Fibroblast of skin of right quadriceps (primary cell): ENCODE data around the gene FRRS1L.

Experiments
- DNase-seq: peaks from one replicate; pipeline ENCODE4 v3.0.0-alpha.2; 2013

FRRS1L gene

GRCh38 chr9:109166771-109167601 lies at the start of gene FRRS1L:
TSS of gene FRRS1L (minus strand) at chr9:109167249. CDS start at chr9:109167138, 111 bp downstream.
- no peak for DNase-seq

GRCh38 chr9:109214414-109214813 lies 47.4 kb upstream of the FRRS1L start:
- no peak for DNase-seq

GRCh38 chr9:109213285-109214121 lies 46.5 kb upstream of the FRRS1L start:
- DNase-seq = no peak

GRCh38 chr9:109212768-109213167 lies 45.7 kb upstream of the FRRS1L start:
- no peak for DNase-seq

GRCh38 chr9:109206670-109207069 lies 39.6 kb upstream of the FRRS1L start:
- DNase-seq = no peak

GRCh38 chr9:109205526-109205925 lies 38.5 kb upstream of the FRRS1L start:
- no peak for DNase-seq

- no peak for DNase-seq
Observed at GRCh38 chr9:109203761-109204360, 36.8 kb upstream of the FRRS1L start.

- DNase-seq = no peak
Observed at GRCh38 chr9:109199676-109200075, 32.6 kb upstream of the FRRS1L start.

GRCh38 chr9:109198736-109199382 lies 31.8 kb upstream of the FRRS1L start:
- no peak for DNase-seq

GRCh38 chr9:109193974-109194556 lies 27.0 kb upstream of the FRRS1L start:
- DNase-seq = no peak

- DNase-seq = peak; percentile 3
Observed at GRCh38 chr9:109192732-109193361, 25.8 kb upstream of the FRRS1L start.

- DNase-seq = no peak
Observed at GRCh38 chr9:109191746-109192145, 24.7 kb upstream of the FRRS1L start.

GRCh38 chr9:109190151-109190550 lies 23.1 kb upstream of the FRRS1L start:
- peak; percentile 39 for DNase-seq

GRCh38 chr9:109186857-109187520 lies 19.9 kb upstream of the FRRS1L start:
- no peak for DNase-seq

- DNase-seq = peak; percentile 15
Observed at GRCh38 chr9:109182940-109183798, 16.1 kb upstream of the FRRS1L start.

GRCh38 chr9:109182550-109182939 lies 15.5 kb upstream of the FRRS1L start:
- no peak for DNase-seq

- DNase-seq = no peak
Observed at GRCh38 chr9:109181284-109181683, 14.2 kb upstream of the FRRS1L start.

- no peak for DNase-seq
Observed at GRCh38 chr9:109179801-109180523, 12.9 kb upstream of the FRRS1L start.

- DNase-seq = no peak
Observed at GRCh38 chr9:109176963-109177362, 9.9 kb upstream of the FRRS1L start.

- DNase-seq = no peak
Observed at GRCh38 chr9:109176386-109176785, 9.3 kb upstream of the FRRS1L start.
